Measurements from ENCODE around the gene ELL3.
"Not testable (repeated sequence)": the region's sequence is repeated elsewhere in the genome, so short reads cannot be mapped to it uniquely, and the experiment has no call there.

The ELL3 gene

GRCh38 chr15:43776718-43777266 lies at the start of gene ELL3:
Gene ELL3, minus strand, starts transcription at chr15:43776966. Its CDS starts 65 bp downstream, at chr15:43776901.
- peak; percentile 11 for DNase-seq (ENCODE audit: low spot score)

GRCh38 chr15:43826029-43826507 lies 49.3 kb upstream of the ELL3 start:
- DNase-seq (ENCODE audit: low spot score): no peak

GRCh38 chr15:43825305-43825704 lies 48.5 kb upstream of the ELL3 start:
- DNase-seq (ENCODE audit: low spot score): not testable (repeated sequence)

- DNase-seq (ENCODE audit: low spot score): peak; percentile 95
Observed at GRCh38 chr15:43824302-43825246, 47.8 kb upstream of the ELL3 start, which contains the start of gene MFAP1. Gene MFAP1, minus strand, starts transcription at chr15:43824690. Its CDS starts 121 bp downstream, at chr15:43824569.

GRCh38 chr15:43821505-43821904 lies 44.7 kb upstream of the ELL3 start:
- no peak for DNase-seq (ENCODE audit: low spot score)

GRCh38 chr15:43815064-43815463 lies 38.3 kb upstream of the ELL3 start:
- not testable (repeated sequence) for DNase-seq (ENCODE audit: low spot score)

GRCh38 chr15:43808960-43809678 lies 32.4 kb upstream of the ELL3 start:
- DNase-seq (ENCODE audit: low spot score): no peak

- DNase-seq (ENCODE audit: low spot score): no peak
Observed at GRCh38 chr15:43808435-43808950, 31.7 kb upstream of the ELL3 start.

GRCh38 chr15:43802676-43803075 lies 25.9 kb upstream of the ELL3 start:
- DNase-seq (ENCODE audit: low spot score): not testable (repeated sequence)

- peak; percentile 66 for DNase-seq (ENCODE audit: low spot score)
Observed at GRCh38 chr15:43800286-43801141, 23.7 kb upstream of the ELL3 start, which contains the start of gene HYPK. Gene HYPK, plus strand, starts transcription at chr15:43800599. Its CDS starts 24 bp downstream, at chr15:43800623.

GRCh38 chr15:43799945-43800285 lies 23.1 kb upstream of the ELL3 start, which contains the start of gene SERINC4:
Gene SERINC4, minus strand, starts transcription at chr15:43800220. Its CDS starts 234 bp downstream, at chr15:43799986.
- DNase-seq (ENCODE audit: low spot score): no peak

GRCh38 chr15:43799209-43799944 lies 22.6 kb upstream of the ELL3 start:
- no peak for DNase-seq (ENCODE audit: low spot score)

GRCh38 chr15:43796566-43796965 lies 19.8 kb upstream of the ELL3 start:
- no peak for DNase-seq (ENCODE audit: low spot score)

GRCh38 chr15:43795997-43796396 lies 19.2 kb upstream of the ELL3 start:
- DNase-seq (ENCODE audit: low spot score): no peak

- DNase-seq (ENCODE audit: low spot score): no peak
Observed at GRCh38 chr15:43795197-43795596, 18.4 kb upstream of the ELL3 start.

- no peak for DNase-seq (ENCODE audit: low spot score)
Observed at GRCh38 chr15:43794269-43795037, 17.7 kb upstream of the ELL3 start.

- no peak for DNase-seq (ENCODE audit: low spot score)
Observed at GRCh38 chr15:43793647-43794046, 16.9 kb upstream of the ELL3 start.

- peak; percentile 51 for DNase-seq (ENCODE audit: low spot score)
Observed at GRCh38 chr15:43792761-43793476, 16.2 kb upstream of the ELL3 start.

All from COLO829 (cell line).